CD4-positive, alpha-beta T cell treated with Interleukin-1 beta for 1 hour (primary cell): ENCODE measurements around the gene TSPY2.
"Not testable (repeated sequence)": the region's sequence is repeated elsewhere in the genome, so short reads cannot be mapped to it uniquely, and the experiment has no call there.

Source experiments
- DNase-seq, 2 donors: peaks; one replicate each; pipeline ENCODE4 v3.0.0-alpha.2; 2020 to 2022

TSPY2 gene

GRCh38 chrY:6245923-6246322 lies at the start of gene TSPY2:
Gene TSPY2 (plus strand): TSS chrY:6246223. CDS start chrY:6246269, 46 bp downstream.
- DNase-seq: not testable (repeated sequence)

GRCh38 chrY:6209565-6209964 lies 36.5 kb upstream of the TSPY2 start:
- DNase-seq: not testable (repeated sequence)

- DNase-seq: not testable (repeated sequence)
Observed at GRCh38 chrY:6217045-6217444, 29.0 kb upstream of the TSPY2 start.

- not testable (repeated sequence) for DNase-seq
Observed at GRCh38 chrY:6269839-6270238, 23.8 kb downstream of the TSPY2 start.
